BJ (cell line): Measurements from ENCODE around the gene PUSL1. TPM values are rescaled to one million over a fixed set of nuclear protein-coding genes. Genes with fewer than 3 reads are reported as not detected.

ENCODE experiments used
- CTCF ChIA-PET: fragments of 350-600 bp; formaldehyde crosslinking; extraction: SDS; loops from one replicate; lab custom pipeline; 2021; ENCODE audit warnings: antibody characterized with exemption, inconsistent platforms; lab: Yijun Ruan, JAX
- POLR2A ChIA-PET: fragments of 300-600 bp; sonication (Branson Sonifier 250); formaldehyde crosslinking; extraction: SDS; loops from one replicate; lab custom pipeline; 2021; ENCODE audit warnings: antibody characterized with exemption; lab: Charles Lee
- DNase-seq: peaks from one replicate; pipeline ENCODE4 v3.0.0-alpha.2; 2011; ENCODE audit warnings: low read depth
- H3K27me3 ChIP-seq: 2 replicates; pipeline ENCODE4 v1.6.0; 2011; ENCODE audit warnings: low read length; ENCODE audit not compliant: control insufficient read depth, insufficient read depth
- H3K36me3 ChIP-seq: 2 replicates; pipeline ENCODE4 v1.5.1; 2011; ENCODE audit warnings: low read length; ENCODE audit not compliant: control insufficient read depth, insufficient read depth
- H3K4me3 ChIP-seq: 2 replicates; pipeline ENCODE4 v1.5.1; 2011; ENCODE audit warnings: low read depth, mild to moderate bottlenecking, control low read depth, low read length
- CTCF ChIP-seq: IDR thresholded peaks from 2 replicates; pipeline ENCODE4 v1.5.1; 2011; ENCODE audit warnings: low read depth, mild to moderate bottlenecking, control low read depth, inconsistent platforms, low read length, moderate library complexity; ENCODE audit not compliant: insufficient read depth
- polyA plus RNA-seq: library from polyadenylated mRNA; depleted of rRNA; stranded (reverse); fragments of >200 nt; gene quantifications from 2 replicates; pipeline ENCODE4 v1.2.3, GENCODE V29; 2011

PUSL1 gene
- polyA plus RNA-seq, 1 experiment, result 18.2 TPM

GRCh38 chr1:1352786-1353388 lies 44.5 kb downstream of the PUSL1 start:
- H3K27me3 ChIP-seq, result no peaks in the 10 kb centered on the region
- H3K4me3 ChIP-seq, result no peak overlapping the region
- ChIA-PET CTCF (interaction anchor here (0.6 to 4.2 kb wide), 2 partner anchors 20 to 370 kb away, joined by 3 to 43 read pairs; partner anchors contain the start of gene AURKAIP1), POLR2A (no interaction called here)
- no peak for DNase-seq
- TF ChIP-seq CTCF, result no peak
- H3K36me3 ChIP-seq, result peaks cover 31% of the 10 kb centered on the region

GRCh38 chr1:1353389-1354151 lies 45.2 kb downstream of the PUSL1 start:
- no peak for DNase-seq
- ChIA-PET POLR2A (no interaction called here), CTCF (interaction anchor here (4.2 kb wide), 1 partner anchor 20 kb away, joined by 43 read pairs; the partner anchor contains the start of gene AURKAIP1)
- no peak for TF ChIP-seq CTCF
- H3K4me3 ChIP-seq, result no peak overlapping the region
- H3K36me3 ChIP-seq, result peaks cover 31% of the 10 kb centered on the region
- no peaks in the 10 kb centered on the region for H3K27me3 ChIP-seq

GRCh38 chr1:1354271-1355247 lies 46.2 kb downstream of the PUSL1 start:
- POLR2A ChIA-PET, result no interaction called here
- Histone ChIP-seq H3K4me3 (peak overlapping the region; percentile 95), H3K27me3 (no peaks in the 10 kb centered on the region), H3K36me3 (peaks cover 31% of the 10 kb centered on the region)
- no peak for DNase-seq
- CTCF ChIA-PET, result interaction anchor here (4.2 kb wide), 1 partner anchor 19 kb away, joined by 43 read pairs; the partner anchor contains the start of gene AURKAIP1
- TF ChIP-seq CTCF, result no peak

GRCh38 chr1:1355416-1355815 lies 47.0 kb downstream of the PUSL1 start:
- Histone ChIP-seq H3K36me3 (peaks cover 31% of the 10 kb centered on the region), H3K4me3 (peak overlapping the region; percentile 95), H3K27me3 (no peaks in the 10 kb centered on the region)
- TF ChIP-seq CTCF, result no peak
- ChIA-PET CTCF (no interaction called here), POLR2A (no interaction called here)
- DNase-seq, result no peak
